Progenitor cell of endocrine pancreas (in vitro differentiated cells): ENCODE results near the gene DLG4. TPM values are rescaled to one million over a fixed set of nuclear protein-coding genes. Genes with fewer than 3 reads are reported as not detected.

Source experiments
- DNase-seq: peaks from one replicate; pipeline ENCODE4 v3.0.0; 2021; ENCODE audit warnings: low spot score; ENCODE audit not compliant: unreplicated experiment
- H3K27ac Mint-ChIP-seq: 2 replicates; pipeline ENCODE4 v1.8.0; 2021; ENCODE audit warnings: mild to moderate bottlenecking, moderate library complexity, mixed read lengths
- H3K27me3 Mint-ChIP-seq: 2 replicates; pipeline ENCODE4 v1.8.0; 2021; ENCODE audit warnings: mixed read lengths
- H3K36me3 Mint-ChIP-seq: 2 replicates; pipeline ENCODE4 v1.8.0; 2022; ENCODE audit warnings: mixed read lengths; ENCODE audit not compliant: insufficient read depth
- H3K4me1 Mint-ChIP-seq: 2 replicates; pipeline ENCODE4 v1.8.0; 2021; ENCODE audit warnings: low read depth, mixed read lengths
- H3K4me3 Mint-ChIP-seq: 2 replicates; pipeline ENCODE4 v1.8.0; 2021; ENCODE audit warnings: low read depth, mild to moderate bottlenecking, moderate library complexity, mixed read lengths
- H3K9me3 Mint-ChIP-seq: 2 replicates; pipeline ENCODE4 v1.8.0; 2021; ENCODE audit warnings: low read depth, mixed read lengths
- total RNA-seq: library from RNA; stranded (reverse); gene quantifications from 2 replicates; pipeline ENCODE4 v1.2.1, GENCODE V29; 2021
- TF ChIP-seq, protein P1 (sequence below): fragments of 200-600 bp; sonication (generic); IDR thresholded peaks from one replicate; pipeline ENCODE4 v1.5.0; 2021; ENCODE audit warnings: antibody characterized with exemption, mild to moderate bottlenecking; ENCODE audit not compliant: unreplicated experiment

Gene DLG4
- total RNA-seq, 1 donor from 2014 or later: 48.6 TPM

DNA sequence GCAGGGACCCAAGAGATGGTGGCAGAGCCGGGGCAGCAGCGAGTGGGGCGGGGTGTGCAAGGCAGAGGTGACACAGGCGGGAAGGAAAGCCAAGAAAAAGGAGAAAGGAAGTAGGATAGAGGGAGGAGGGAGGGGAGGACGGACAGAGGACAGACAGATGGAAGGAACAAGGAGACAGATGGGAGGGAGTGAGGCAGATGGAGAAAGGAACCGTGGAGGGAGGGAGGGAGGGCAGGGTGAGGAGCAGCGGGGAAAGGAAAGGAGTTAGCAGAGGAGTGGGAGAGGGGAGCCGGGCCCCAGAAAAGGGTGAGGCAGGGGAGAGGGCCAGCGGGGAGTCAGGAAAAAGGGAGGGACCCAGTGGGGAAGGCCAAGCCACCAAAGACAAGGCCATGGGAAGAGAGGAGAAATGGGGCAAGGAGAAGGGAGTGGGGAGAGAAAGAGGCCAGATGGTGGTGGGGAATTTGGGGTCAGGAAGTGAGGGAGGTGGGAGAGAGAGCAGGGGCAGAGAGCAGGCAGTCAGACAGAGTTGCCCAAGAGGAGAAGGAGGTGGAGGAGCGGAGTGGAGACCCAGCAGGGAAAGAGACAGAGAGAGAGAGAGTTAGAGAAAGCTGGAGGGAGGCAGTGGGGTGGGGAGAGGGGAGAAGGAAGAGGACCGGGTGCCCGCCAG is 27.2 kb downstream of the DLG4 start:
- Mint-ChIP-seq H3K27ac (no peak overlapping the region), H3K36me3 (peaks cover 12% of the 10 kb centered on the region), H3K9me3 (no peaks in the 10 kb centered on the region), H3K4me3 (no peak overlapping the region), H3K4me1 (no peaks in the 10 kb centered on the region), H3K27me3 (no peaks in the 10 kb centered on the region)
- TF ChIP-seq, protein P1, sequence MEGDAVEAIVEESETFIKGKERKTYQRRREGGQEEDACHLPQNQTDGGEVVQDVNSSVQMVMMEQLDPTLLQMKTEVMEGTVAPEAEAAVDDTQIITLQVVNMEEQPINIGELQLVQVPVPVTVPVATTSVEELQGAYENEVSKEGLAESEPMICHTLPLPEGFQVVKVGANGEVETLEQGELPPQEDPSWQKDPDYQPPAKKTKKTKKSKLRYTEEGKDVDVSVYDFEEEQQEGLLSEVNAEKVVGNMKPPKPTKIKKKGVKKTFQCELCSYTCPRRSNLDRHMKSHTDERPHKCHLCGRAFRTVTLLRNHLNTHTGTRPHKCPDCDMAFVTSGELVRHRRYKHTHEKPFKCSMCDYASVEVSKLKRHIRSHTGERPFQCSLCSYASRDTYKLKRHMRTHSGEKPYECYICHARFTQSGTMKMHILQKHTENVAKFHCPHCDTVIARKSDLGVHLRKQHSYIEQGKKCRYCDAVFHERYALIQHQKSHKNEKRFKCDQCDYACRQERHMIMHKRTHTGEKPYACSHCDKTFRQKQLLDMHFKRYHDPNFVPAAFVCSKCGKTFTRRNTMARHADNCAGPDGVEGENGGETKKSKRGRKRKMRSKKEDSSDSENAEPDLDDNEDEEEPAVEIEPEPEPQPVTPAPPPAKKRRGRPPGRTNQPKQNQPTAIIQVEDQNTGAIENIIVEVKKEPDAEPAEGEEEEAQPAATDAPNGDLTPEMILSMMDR: no peak
- DNase-seq: no peak

DNA sequence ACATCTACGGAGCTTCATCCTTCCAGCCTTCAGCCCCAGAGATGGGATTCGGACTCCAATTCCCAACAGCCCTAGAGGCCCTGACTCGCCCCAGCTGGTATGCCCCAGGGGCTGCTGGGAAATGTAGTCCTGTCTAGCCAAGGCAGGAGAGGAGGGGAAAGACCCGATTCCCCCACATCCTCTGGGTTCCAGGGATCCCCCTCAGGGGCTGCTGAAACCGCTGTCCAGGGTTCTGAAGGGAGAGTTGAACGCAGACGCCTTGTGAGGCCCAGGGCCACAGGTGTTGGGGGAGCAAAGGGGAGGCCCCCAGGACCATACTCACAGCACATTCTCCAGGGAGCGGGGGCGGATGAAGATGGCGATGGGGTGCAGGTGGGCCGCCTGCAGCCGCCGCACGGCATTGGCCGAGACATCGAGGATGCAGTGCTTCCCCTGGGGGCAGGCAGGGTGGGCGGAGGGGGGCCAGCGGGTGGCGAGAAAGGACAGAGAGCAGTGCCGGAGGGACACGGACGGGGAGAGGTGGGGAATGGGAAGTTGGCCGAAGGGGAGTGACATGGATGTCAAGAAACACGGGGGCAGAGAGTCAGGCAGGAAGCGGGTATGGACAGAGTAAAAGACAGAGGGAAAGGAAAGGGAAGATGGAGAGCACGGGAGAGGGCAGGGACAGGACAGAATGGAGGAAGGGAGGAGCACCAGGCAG is 27.9 kb downstream of the DLG4 start:
- H3K27me3 Mint-ChIP-seq: no peaks in the 10 kb centered on the region
- peaks cover 12% of the 10 kb centered on the region for H3K36me3 Mint-ChIP-seq
- TF ChIP-seq, protein P1: no peak
- no peak overlapping the region for H3K27ac Mint-ChIP-seq
- no peaks in the 10 kb centered on the region for H3K9me3 Mint-ChIP-seq
- H3K4me3 Mint-ChIP-seq: no peak overlapping the region
- no peak for DNase-seq
- H3K4me1 Mint-ChIP-seq: no peaks in the 10 kb centered on the region

DNA sequence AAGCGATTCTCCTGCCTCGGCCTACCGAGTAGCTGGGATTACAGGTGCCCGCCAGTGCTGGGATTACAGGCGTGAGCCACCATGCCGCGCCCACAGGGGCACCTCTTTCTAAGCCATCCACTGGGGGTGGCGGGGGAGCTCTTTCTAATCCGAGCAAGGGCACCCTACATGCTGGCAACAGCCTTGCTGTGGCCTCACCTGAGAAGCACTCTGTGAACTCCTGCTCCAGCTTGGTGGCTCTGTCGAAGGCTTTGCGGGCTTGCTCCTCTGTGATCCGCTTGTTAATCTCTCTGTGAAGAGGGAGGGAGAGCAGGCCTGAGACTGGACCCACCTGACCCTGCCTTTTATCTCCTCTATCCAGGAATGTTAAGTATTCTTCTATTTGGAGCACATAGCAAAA is 28.6 kb downstream of the DLG4 start:
- no peak for DNase-seq
- H3K4me1 Mint-ChIP-seq: no peaks in the 10 kb centered on the region
- H3K27me3 Mint-ChIP-seq: no peaks in the 10 kb centered on the region
- peaks cover 10% of the 10 kb centered on the region for H3K36me3 Mint-ChIP-seq
- no peak overlapping the region for H3K27ac Mint-ChIP-seq
- no peaks in the 10 kb centered on the region for H3K9me3 Mint-ChIP-seq
- TF ChIP-seq, protein P1: no peak
- H3K4me3 Mint-ChIP-seq: no peak overlapping the region

DNA sequence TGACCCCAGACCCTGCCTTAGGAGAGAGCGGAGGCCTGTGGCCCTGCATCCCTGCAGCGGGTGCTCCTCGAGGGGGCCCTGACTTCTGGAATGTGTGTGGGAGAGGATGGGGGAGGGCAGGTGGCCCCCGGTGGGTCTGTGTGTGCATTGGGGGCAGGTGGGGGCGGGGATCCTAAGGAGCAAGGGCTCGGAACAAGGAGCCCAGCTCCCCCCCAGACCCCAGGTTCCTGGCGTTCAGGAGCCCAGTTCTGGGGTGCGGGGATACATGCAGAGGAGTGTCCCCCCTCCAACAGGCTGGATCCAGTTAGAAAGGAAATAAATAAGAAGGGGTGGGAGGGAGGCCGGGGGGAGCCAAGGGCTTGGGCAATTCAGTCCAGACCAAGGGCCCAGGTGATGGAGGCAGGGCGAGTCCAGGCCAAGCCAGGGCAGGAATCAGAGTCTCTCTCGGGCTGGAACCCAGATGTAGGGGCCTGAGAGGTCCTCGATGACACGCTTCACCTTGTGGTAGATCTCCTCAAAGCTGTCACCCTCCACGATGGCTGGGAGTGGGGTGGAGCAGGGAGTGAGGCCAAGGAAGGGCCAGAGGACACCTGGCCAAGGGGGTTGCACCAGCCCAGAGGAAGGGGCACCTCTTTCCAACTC is 29.2 kb downstream of the DLG4 start:
- Mint-ChIP-seq H3K4me1 (no peaks in the 10 kb centered on the region), H3K27ac (no peak overlapping the region), H3K36me3 (peaks cover 10% of the 10 kb centered on the region), H3K9me3 (no peaks in the 10 kb centered on the region), H3K27me3 (no peaks in the 10 kb centered on the region), H3K4me3 (no peak overlapping the region)
- no peak for DNase-seq
- TF ChIP-seq, protein P1: no peak

DNA sequence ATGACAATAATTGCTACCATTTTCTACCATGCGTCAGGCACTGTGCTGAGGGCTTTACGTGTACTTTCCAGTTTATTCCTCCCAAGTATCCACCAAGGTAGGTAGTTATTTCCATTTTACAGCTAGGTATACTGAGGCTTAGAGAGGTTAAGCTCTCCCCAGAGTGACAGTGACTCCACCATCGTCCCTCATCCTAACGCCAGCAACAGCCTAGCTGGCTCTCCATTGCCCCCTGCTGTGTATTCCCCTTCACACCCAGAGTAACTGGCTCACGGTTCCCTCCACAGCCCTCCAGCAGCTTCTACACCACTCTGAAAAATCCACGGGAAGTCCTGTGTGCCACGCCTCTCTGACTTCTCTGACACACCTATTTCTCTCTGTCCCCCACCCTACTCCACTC is 33.4 kb downstream of the DLG4 start:
- Mint-ChIP-seq H3K9me3 (no peaks in the 10 kb centered on the region), H3K4me3 (no peak overlapping the region), H3K27ac (no peak overlapping the region), H3K27me3 (no peaks in the 10 kb centered on the region), H3K4me1 (no peaks in the 10 kb centered on the region), H3K36me3 (peaks cover 3% of the 10 kb centered on the region)
- DNase-seq: no peak
- TF ChIP-seq, protein P1: peak; percentile 26
